Colonic mucosa (tissue), 4 donors: Measurements from ENCODE around the gene ABHD5. TPM values are rescaled to one million over a fixed set of nuclear protein-coding genes. Genes with fewer than 3 reads are reported as not detected.

Source experiments
- DNase-seq: peaks from one replicate; pipeline ENCODE4 v3.0.0-alpha.2; 2020
- H3K27ac ChIP-seq: fragments of 200-600 bp; one replicate; pipeline ENCODE4 v1.8.0; 2021
- H3K27me3 ChIP-seq: fragments of 200-600 bp; one replicate; pipeline ENCODE4 v1.8.0; 2021
- H3K36me3 ChIP-seq: fragments of 200-600 bp; one replicate; pipeline ENCODE4 v1.8.0; 2021
- H3K4me1 ChIP-seq: fragments of 200-600 bp; one replicate; pipeline ENCODE4 v1.8.0; 2021; ENCODE audit warnings: mild to moderate bottlenecking
- H3K4me3 ChIP-seq: fragments of 200-600 bp; one replicate; pipeline ENCODE4 v1.8.0; 2021
- H3K9ac ChIP-seq, 2 donors: one replicate each; pipeline ENCODE4 v1.7.0; 2013; ENCODE audit warnings: control low read depth in 2 of 2, low read depth in 2 of 2, low read length in 2 of 2
- H3K9me3 ChIP-seq: fragments of 200-600 bp; one replicate; pipeline ENCODE4 v1.8.0; 2021
- intact Hi-C: fragments of 100-400 bp; cut with DNase I; formaldehyde crosslinking; loops from one replicate; pipeline ENCODE4 v1.14.1; 2022
- total RNA-seq, 2 donors: library from RNA; stranded (reverse); fragmentation: NEBNext Ultra II Directional in 1 of 2; extraction: Animal tissue kit (Norgen Biotek cat#: 25700) in 1 of 2; gene quantifications; one replicate each; pipeline ENCODE4 v1.2.1, GENCODE V29; 2021
- TF ChIP-seq, protein P1 (sequence below): fragments of 200-600 bp; IDR thresholded peaks from one replicate; pipeline ENCODE4 v1.8.0; 2022; ENCODE audit warnings: antibody characterized with exemption, mild to moderate bottlenecking
- donor health status: healthy.
- donor health status: DM: no; HTN: no; CAD: no.
- donor health status: DM: no; HTN: no; CAD: no.

Gene ABHD5
- total RNA-seq, 2 donors from 2014 or later: 24.0 to 25.2 TPM

- H3K27ac ChIP-seq: no peak overlapping the region
- H3K9me3 ChIP-seq: no peaks in the 10 kb centered on the region
- TF ChIP-seq, protein P1, sequence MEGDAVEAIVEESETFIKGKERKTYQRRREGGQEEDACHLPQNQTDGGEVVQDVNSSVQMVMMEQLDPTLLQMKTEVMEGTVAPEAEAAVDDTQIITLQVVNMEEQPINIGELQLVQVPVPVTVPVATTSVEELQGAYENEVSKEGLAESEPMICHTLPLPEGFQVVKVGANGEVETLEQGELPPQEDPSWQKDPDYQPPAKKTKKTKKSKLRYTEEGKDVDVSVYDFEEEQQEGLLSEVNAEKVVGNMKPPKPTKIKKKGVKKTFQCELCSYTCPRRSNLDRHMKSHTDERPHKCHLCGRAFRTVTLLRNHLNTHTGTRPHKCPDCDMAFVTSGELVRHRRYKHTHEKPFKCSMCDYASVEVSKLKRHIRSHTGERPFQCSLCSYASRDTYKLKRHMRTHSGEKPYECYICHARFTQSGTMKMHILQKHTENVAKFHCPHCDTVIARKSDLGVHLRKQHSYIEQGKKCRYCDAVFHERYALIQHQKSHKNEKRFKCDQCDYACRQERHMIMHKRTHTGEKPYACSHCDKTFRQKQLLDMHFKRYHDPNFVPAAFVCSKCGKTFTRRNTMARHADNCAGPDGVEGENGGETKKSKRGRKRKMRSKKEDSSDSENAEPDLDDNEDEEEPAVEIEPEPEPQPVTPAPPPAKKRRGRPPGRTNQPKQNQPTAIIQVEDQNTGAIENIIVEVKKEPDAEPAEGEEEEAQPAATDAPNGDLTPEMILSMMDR: no peak
- H3K36me3 ChIP-seq: no peaks in the 10 kb centered on the region
- DNase-seq: no peak
- no peaks in the 10 kb centered on the region for H3K4me1 ChIP-seq
- no peaks in the 10 kb centered on the region for H3K27me3 ChIP-seq
- intact Hi-C loops: loop anchor here (10.0 kb wide), 1 partner anchor 415 kb away; no protein-coding TSS in a partner anchor
- no peak overlapping the region for H3K4me3 ChIP-seq
- no peak overlapping the region for H3K9ac ChIP-seq
These were observed 89.1 kb downstream of the ABHD5 start for GRCh38 chr3:43779850-43780249.

DNA sequence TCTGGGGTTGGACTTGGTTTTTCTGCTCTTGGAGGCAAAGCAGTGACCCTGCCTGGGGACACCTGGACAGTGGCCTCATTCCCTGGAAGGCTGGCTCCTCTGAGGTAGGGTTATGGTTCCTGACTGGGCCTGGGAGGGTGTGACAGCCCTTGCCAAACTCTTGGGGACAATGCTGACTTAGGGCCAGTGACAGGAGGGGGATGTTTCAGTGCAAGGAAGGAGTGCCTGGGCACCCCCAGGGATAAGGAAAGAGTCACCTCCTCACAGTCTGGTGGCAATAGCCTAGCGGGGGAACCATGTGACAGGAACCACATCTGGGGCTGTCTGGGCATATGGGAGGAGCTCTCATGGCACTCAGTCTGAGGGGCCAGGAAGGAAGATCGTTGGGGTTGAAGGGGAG lies 91.8 kb downstream of the ABHD5 start:
- intact Hi-C loops: no loop called here
- Histone ChIP-seq H3K36me3 (no peaks in the 10 kb centered on the region), H3K27ac (no peak overlapping the region), H3K9ac (no peak overlapping the region), H3K27me3 (no peaks in the 10 kb centered on the region), H3K9me3 (no peaks in the 10 kb centered on the region), H3K4me3 (no peak overlapping the region), H3K4me1 (no peaks in the 10 kb centered on the region)
- DNase-seq: no peak
- TF ChIP-seq, protein P1: no peak

Other genes with a start within 250 kb of the ABHD5 start
- 10 to 100 TPM; 53.9 to 69.0 TPM for gene ANO10, start 68.9 kb upstream of the ABHD5 start, total RNA-seq